GM19023 (cell line): ENCODE measurements around the gene TMEM139.
A peak's percentile ranks its signal among the peaks of the same experiment; 100 is the strongest.
"Not testable (repeated sequence)": the region's sequence is repeated elsewhere in the genome, so short reads cannot be mapped to it uniquely, and the experiment has no call there.

Experiments
- ATAC-seq: cut with Tn5 transposase; IDR thresholded peaks from one replicate; pipeline ENCODE4 v1.9.1; 2021; ENCODE audit warnings: mild to moderate bottlenecking, moderate library complexity; ENCODE audit not compliant: unreplicated experiment

The TMEM139 gene

DNA sequence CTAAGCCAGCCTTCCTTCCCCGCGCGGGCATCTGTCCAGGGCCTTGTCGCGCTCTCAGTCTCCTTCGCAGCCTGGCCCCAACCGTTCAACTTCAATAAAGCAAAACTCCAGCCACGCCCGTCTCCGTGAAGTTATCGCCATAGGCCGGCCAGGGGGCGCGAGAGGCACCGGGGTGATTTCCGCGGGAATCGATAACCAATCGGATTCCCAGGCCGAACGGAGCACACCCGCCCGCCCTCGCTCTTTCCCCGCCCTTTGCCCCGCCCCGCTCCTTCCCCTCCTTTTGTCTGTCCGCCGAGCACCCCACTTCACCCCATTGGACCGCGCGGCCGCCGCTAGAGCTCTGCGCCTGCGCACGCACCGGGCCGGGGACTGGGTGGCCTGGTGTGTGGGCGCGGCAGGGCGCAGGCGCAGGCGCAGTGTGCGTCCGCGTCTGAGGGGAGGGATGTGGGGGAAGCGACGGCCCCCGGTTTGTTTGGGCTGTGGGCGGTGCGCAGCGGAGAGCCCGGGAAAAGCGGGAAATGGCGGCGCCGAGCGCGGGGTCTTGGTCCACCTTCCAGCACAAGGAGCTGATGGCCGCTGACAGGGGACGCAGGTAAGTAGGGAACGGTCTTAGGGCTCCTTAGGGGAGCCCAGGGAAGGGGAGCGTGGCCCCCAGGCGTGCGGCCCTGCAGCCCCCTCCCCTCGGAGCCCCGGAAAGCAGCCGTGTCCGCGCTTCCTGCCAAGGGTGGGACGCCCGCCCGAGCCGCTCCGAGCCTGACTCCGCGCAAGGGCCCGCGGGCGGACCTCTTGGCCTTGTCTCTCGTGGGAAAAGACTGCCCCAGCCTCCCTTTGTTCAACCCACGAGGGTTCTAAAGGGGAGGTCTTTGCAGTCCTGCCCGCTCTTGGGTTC is 3.4 kb downstream of the TMEM139 start, which contains the start of gene CASP2:
TSS of gene CASP2 (plus strand) at position 417 of the 892 bp plus-strand sequence. CDS start at position 522, 105 bp downstream.
- peak; percentile 92 for ATAC-seq

DNA sequence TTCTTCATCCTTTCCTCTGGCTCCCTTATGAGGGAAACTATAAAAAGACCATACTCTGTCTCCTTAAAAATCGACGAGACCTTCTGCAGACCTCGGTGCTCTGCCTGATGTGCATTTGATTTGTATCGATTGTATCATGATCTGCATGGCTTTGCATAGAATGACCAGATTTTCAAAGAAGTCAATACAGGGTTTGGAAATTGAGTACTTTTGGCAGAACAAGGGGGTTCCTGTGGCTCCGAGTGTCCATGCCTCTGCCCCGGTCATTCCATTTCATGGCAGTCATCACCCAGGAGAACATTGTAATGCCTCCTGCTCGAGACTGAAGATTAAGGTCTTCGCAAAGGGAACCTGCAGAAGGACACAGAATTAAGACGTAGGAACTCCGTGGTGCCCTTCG is 4.1 kb downstream of the TMEM139 start:
- no peak for ATAC-seq

DNA sequence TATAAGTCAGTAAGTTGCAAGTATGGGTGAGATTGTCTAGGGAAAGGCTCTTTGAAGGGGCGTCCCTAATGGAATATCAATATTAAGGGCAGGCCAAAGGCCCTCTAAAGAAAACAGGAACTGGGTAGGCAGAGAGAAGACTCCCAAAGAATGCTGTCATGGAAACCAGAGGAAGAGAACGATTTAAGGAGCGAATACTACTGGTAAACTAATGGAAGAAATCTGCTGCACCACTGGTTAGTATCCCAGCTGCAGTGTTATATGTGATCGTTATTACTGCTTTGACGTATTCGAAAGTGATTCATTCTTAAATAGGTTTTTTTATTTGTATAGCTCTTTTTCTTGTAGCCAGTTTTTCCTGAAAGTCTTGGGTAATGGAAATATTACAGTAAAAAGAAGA is 4.7 kb downstream of the TMEM139 start:
- ATAC-seq = no peak

DNA sequence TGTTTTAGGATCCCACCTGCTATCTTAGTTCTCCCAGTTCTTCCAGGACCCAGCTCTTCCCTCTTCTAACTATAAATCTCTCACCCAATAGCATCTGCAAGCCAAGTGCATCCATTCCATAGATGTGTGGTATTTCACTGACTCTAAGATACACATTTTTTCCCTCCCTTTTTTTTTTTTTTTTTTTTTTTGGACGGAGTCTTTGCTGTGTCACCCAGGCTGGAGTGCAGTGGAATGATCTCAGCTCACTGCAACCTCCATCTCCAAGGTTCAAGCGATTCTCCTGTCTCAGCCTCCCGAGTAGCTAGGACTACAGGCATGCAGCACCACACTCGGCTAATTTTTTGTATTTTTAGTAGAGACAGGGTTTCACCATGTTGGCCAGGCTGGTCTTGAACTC is 5.1 kb downstream of the TMEM139 start:
- not testable (repeated sequence) for ATAC-seq

DNA sequence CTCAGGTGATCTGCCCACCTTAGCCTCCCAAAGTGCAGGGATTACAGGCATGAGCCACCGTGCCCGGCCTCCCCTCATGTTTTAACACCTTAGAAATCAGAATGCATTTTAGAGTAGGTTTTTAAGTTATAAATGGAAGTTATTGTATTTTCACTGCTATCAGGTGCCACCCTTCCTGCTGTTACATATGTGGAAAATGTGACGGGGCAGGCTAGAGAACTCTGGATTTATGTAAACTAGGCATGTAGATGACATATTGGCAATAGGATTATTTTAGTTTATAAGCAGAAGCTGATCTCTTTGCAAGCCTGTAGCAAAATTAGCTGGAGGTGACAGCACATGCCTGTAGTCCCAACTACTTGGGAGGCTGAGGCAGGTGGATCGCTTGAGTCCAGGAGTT is 5.5 kb downstream of the TMEM139 start:
- no peak for ATAC-seq

DNA sequence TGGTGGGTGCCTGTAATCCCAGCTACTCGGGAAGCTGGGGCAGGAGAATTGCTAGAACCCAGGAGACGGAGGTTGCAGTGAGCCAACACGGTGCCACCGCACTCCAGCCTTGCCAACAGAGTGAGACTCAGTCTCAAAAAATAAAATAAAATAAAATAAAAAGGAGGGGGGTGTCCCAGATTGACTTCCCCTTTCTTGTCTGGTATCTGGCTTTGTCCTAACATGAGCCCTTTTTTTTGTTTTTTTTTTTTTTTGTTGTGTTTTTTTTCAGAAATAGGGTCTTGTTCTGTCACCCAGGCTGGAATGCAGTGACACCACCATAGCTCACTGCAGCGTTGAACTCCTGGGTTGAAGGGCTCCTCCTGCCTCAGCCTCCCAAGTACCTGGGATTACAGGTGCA is 8.1 kb downstream of the TMEM139 start:
- no peak for ATAC-seq

DNA sequence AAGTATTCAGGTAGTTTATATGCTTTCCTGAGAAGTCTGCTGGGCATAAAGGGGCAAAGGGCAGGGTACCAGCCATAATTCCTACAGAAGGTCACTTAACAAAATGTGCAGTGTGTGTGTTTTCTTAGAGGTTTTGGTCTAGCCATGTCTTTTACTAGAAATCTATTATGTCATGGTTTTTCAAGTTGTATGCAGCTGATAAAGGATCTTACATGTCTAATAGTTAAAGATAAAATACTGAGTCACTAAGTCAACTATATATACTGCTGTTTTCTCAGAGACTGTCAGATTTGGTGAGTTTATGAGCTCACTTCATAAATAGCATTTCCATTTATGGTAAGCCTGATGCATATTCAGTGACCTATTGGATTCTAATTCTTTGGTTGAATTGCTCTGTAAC is 11.1 kb downstream of the TMEM139 start:
- ATAC-seq = no peak

DNA sequence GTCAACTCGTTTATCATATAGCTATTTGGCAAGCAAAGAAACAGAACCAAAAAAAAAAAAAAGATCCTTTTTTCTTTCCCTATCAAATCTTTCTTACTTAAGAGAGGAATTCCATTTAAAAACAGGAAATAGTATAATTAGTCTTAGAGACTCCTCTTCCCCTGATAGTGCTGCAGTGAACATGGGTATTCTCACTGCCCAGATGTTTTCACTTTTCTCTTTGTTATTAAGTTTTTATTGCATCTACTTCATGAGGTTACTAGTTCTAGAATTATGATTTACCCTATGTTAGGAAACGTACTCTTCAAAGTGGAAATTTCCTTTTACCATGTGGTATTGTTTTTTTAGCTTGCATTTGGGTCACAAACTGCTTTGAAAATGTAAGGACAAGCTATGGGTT is 11.9 kb downstream of the TMEM139 start:
- ATAC-seq = no peak

DNA sequence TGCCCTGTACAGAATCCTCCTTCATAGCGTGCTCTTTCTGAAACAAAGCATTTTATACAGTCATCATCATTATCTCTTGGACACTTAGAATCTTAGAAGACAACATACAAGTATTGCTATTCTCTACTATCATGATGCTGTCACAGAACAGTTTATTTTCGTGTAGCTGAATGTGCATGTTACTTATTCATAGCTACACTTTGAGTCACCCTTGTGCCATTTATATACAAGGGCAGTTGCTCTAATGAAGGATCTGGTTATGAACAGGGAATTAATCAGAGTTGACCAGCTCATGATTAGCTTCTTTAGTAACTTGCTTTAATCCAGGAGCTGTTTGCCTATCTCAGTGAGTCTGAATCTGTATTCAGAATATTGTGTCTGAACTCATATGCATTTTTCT is 14.6 kb downstream of the TMEM139 start:
- ATAC-seq = no peak

DNA sequence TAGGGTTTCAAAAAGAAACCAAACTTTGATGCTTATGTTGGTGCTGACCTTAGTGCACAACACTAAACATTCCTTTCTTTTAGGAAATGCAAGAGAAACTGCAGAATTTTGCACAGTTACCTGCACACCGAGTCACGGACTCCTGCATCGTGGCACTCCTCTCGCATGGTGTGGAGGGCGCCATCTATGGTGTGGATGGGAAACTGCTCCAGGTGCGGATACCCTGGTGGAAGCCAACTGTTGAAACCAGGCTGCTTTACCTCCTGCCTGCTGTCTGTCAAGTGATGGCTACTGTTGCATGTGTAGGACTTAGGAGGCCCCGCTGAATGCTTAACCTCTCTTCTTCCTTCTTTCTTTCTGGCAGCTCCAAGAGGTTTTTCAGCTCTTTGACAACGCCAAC is 15.1 kb downstream of the TMEM139 start:
- ATAC-seq = no peak

DNA sequence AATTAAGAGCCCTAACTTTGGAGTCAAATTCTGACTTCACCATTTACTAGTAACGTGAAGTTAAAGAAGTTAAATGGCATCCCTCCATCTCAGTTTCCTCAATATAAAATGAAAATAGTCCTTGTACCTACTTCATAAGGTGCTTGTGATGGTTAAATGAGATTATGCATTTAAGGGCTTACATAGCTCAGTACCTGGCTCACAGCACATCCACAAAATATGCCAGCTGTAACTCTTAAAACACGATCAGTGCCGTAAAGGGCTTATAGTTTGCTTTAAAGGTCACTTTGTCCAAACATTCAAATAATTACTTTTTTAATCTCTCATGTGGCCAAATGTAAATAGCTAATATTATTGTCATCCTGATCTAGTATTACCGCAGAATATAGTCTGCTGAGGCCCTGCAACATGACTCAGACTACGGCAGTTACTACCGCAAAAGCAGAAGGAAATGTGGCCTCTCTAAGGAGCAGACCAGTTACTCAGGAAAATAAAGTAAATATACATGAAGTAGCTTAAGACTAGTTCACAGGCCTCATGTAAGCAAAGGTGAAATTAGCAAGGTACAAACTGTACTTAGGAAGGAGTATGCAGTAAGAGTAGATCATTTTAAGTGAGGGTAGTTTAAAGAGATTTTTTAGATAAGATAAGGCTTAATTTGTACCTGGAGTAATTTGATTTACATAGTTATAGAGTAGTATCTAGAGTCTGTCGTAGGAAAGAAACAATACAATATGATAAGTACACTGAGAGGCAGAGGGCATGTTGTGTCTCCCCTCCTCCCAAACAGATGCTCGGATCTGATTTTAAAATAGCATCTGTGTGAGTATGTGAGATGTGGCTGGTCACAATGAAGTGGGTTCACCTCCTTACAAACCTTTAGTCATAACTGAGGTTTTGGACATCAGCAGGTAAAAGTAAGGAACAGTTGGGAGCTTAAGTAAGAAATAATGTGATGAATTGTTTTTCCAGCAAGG is 16.5 kb downstream of the TMEM139 start:
- no peak for ATAC-seq

DNA sequence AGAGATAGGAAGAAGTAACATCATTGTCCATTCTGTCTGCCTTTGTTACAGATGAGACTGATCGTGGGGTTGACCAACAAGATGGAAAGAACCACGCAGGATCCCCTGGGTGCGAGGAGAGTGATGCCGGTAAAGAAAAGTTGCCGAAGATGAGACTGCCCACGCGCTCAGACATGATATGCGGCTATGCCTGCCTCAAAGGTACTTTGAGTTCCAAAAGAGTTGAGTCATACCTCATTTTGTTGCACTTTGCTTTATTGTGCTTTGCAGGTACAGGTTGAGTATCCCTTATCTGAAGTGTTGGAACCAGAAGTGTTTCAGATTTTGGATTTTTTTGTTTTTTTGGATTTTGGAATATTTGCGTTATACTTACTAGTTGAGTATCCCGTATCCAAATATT is 19.0 kb downstream of the TMEM139 start:
- ATAC-seq = no peak

DNA sequence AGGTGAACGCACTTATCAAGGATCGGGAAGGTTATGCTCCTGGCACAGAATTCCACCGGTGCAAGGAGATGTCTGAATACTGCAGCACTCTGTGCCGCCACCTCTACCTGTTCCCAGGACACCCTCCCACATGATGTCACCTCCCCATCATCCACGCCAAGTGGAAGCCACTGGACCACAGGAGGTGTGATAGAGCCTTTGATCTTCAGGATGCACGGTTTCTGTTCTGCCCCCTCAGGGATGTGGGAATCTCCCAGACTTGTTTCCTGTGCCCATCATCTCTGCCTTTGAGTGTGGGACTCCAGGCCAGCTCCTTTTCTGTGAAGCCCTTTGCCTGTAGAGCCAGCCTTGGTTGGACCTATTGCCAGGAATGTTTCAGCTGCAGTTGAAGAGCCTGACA is 20.2 kb downstream of the TMEM139 start:
- ATAC-seq = no peak

DNA sequence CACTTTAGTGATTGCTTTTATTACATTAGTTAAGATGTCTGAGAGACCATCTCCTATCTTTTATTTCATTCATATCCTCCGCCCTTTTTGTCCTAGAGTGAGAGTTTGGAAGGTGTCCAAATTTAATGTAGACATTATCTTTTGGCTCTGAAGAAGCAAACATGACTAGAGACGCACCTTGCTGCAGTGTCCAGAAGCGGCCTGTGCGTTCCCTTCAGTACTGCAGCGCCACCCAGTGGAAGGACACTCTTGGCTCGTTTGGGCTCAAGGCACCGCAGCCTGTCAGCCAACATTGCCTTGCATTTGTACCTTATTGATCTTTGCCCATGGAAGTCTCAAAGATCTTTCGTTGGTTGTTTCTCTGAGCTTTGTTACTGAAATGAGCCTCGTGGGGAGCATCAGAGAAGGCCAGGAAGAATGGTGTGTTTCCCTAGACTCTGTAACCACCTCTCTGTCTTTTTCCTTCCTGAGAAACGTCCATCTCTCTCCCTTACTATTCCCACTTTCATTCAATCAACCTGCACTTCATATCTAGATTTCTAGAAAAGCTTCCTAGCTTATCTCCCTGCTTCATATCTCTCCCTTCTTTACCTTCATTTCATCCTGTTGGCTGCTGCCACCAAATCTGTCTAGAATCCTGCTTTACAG is 20.8 kb downstream of the TMEM139 start:
- ATAC-seq = no peak

DNA sequence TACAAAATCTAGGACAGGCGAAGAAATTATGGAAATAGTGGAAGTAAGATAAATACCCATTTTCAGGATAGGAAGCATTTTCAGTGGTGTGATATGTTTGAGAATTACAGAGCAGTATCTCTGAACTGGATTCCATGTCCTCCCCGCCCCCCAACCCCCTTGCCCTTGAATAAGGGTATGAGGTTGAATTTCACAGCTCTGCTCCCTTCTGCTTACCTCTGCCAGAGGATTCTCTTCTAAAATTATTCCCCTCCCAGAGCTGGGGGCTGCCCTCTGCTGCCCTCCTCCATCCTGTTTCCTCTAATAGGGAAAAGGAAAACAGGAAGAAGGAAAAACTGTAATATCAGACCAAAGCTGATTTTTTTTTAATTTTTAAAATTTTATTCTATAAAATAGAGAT is 23.9 kb downstream of the TMEM139 start:
- ATAC-seq = no peak

DNA sequence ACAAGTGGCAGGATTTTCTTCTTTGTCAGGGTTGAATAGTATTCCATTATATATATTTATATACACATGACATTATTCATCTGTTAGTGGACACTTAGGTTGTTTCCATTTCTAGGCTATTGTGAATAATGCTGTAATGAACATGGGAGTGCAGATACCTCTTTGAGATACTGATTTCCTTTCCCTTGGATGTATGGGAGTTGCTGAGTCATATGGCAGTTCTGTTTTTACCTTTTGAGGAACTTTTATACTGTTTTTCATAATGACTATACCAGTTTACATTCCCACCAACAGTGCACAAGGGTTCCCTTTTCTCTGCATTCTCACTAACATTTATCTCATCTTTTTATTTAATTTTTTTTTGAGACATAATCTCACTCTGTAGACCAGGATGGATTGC is 29.4 kb downstream of the TMEM139 start:
- ATAC-seq = no peak

DNA sequence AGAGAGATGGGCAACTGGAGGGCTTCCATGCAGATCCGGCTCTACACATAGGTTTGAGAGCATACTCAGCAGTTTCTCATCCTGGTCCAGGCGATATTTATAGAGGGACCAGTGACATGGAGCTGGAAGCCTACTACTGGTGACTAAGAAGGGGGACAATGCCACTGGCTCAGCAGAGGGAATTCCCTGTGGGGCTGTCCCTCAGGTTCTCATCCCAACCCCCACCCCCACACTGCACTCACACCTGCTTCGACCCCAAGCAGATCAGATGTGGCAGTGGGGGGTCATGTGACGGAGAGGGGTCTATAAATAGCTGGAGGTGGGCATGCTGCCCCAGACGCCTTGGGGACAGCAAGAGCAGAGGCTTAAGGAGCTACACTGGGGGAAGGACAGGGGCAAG is 31.0 kb downstream of the TMEM139 start, which contains the start of gene CLCN1:
TSS of gene CLCN1 (plus strand) at position 336 of the 400 bp plus-strand sequence. CDS start 102 bp downstream, outside the sequence.
- no peak for ATAC-seq

DNA sequence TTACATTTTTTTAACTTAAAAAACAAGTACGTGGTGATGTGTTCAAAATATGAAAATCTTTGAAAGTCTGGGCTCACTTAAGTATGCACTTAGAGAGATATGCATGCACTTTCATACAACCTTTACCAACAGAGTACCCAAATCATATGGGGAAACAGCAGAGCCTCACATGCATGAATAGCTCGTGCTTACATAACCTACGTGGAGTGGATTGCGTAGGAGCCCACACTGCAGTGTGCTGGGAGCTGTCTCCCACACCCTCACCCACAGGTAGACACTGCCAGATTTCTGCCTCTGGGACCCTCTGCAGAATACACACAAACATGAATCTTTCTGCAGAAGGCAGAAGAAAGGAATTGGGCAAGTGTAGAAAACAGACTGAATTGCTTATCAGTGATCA is 31.7 kb downstream of the TMEM139 start:
- no peak for ATAC-seq

DNA sequence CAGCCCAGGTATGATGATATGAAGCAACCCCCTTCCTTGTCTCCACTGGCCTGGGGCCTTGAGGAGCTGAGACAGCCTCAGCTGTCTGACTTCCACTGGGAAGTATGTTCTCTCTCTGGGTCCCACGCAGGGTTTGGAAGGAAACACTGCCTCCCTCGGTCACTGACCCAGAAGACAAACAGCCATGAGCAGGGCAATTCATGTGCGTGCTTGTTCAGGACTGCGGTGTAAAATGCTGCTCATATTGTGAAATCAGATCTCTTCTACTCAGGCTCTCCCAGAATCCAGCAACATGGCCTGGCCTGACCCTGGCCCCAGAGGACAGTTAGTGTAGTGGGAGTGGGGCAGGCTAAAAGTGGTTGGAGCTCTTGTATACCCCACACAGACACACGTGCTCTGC is 33.9 kb downstream of the TMEM139 start:
- no peak for ATAC-seq

DNA sequence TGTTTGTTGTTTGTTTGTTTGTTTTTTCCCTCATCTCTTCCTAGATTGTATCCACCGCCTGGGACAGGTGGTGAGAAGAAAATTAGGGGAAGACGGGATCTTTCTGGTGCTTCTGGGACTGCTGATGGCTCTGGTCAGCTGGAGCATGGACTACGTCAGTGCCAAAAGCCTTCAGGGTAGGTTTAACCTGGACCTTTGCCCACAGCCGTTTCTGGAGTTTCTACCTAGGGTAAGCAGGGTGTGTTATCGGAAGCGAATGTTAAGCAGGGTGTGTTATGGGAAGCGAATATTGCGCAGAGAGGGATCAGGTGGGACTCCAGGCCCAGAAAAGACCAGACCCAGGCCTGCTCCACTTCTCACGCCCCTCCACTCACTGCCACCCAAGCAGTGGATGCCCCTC is 35.9 kb downstream of the TMEM139 start:
- ATAC-seq = no peak

DNA sequence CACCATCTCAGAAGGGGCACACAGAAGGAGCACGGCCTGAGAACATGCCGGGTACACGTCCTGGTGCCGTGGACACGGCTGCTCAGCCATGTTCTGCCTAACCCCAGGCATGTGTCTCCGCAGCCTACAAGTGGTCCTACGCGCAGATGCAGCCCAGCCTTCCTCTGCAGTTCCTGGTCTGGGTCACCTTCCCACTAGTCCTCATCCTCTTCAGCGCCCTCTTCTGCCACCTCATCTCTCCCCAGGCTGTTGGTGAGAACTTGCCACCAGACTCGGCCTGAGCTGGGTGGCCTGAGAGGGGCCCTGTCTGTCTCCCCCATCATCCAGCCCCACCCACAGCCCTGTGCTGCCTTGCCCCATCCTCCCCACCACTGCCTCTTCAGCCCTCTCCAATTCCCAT is 36.5 kb downstream of the TMEM139 start:
- ATAC-seq = no peak
